Measurements from ENCODE around the gene H1-8.

H1-8 gene

DNA sequence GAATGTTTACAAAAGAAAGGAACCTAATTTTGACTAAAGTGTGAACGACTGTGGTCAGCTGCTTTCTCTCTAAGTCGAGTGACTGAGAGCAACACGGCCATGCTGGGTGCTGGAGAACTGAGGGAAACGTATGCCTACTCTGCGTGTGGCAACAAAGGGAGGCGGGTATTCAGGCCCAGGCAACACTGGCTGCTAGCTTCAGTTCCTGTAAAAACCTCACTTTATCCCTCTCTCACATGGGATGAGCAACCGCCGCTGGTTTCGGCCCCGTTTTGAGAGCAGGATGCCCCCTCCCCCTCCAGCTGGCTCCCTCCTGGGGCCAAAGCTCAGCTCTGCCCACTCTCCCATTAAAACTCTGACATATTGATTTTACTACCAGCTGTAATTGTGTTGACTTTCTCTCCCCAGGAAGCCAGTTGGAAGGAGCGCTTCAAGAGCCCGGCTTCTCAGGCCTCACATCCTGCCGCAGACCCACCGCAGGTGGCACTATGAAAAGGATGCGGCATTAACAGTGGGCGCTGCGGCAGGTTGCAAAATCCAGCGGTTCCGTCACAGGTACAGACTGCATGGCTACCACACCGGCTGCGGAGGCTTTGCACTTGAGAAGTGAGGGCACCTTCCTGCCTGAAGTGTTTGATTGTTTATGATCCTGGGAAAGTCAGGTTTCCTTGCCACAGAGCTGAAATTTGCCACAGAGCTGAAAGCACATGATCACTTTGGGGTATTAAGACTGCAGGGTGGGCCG lies 50.8 kb downstream of the H1-8 start:
- H3K27me3 ChIP-seq: no peaks in the 10 kb centered on the region
- no peak for DNase-seq
- H3K4me3 ChIP-seq (ENCODE audit: low read depth, low read length): no peak overlapping the region
- TF ChIP-seq, protein P1, sequence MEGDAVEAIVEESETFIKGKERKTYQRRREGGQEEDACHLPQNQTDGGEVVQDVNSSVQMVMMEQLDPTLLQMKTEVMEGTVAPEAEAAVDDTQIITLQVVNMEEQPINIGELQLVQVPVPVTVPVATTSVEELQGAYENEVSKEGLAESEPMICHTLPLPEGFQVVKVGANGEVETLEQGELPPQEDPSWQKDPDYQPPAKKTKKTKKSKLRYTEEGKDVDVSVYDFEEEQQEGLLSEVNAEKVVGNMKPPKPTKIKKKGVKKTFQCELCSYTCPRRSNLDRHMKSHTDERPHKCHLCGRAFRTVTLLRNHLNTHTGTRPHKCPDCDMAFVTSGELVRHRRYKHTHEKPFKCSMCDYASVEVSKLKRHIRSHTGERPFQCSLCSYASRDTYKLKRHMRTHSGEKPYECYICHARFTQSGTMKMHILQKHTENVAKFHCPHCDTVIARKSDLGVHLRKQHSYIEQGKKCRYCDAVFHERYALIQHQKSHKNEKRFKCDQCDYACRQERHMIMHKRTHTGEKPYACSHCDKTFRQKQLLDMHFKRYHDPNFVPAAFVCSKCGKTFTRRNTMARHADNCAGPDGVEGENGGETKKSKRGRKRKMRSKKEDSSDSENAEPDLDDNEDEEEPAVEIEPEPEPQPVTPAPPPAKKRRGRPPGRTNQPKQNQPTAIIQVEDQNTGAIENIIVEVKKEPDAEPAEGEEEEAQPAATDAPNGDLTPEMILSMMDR (IDR thresholded peaks at IDR 0.05; ENCODE audit: low read depth, low read length): no peak
- peaks cover 41% of the 10 kb centered on the region for H3K4me1 ChIP-seq
- no peaks in the 10 kb centered on the region; the same call in none of the 2 replicates for H3K36me3 ChIP-seq
- H3K9me3 ChIP-seq: no peaks in the 10 kb centered on the region

DNA sequence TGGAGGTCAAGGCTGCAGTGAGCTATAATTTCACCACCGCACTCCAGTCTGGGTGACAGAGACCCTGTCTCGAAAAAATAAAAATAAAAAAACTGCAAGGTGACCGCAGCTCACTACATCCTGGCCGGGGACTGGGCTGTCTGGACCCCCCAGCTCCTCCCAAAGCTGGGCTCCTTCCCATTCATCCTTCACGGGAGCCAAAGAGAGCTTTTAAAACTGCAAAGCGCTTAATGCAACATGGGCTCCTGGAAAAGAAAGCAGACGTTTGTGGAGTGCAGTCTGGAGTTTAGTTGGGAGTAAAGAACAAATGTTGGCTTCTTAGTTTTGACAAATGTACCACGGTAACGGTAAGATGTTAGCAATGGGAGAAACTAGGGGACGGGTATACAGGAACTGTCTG lies 51.4 kb downstream of the H1-8 start:
- no peak for DNase-seq
- Histone ChIP-seq H3K4me1 (peaks cover 45% of the 10 kb centered on the region), H3K36me3 (no peaks in the 10 kb centered on the region; the same call in none of the 2 replicates), H3K9me3 (no peaks in the 10 kb centered on the region), H3K4me3 (ENCODE audit: low read depth, low read length) (no peak overlapping the region), H3K27me3 (no peaks in the 10 kb centered on the region)
- TF ChIP-seq, protein P1 (IDR thresholded peaks at IDR 0.05; ENCODE audit: low read depth, low read length): no peak

DNA sequence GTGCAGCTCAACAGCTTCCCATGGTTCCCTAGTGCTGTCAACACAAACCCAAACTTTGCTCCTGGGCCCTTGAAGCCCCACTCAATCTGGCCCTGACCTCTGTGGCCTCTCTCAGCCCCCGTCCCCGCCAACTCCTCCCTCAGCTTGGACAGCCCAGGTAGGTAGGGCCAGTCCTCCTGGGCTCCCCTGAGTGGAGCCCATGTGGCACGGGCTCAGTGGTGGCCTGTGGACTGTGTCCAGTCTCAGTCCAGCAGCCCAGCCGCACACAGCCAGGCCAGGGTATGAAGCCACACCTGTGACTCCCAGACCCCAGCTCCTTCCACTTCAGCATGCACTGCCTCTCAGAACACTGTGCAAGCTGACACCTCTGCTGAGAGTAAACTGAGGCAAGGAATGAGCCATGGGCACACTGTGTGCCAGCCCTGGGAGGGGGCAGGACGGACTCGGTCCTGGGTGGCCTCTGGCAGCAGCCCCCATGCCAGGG lies 52.0 kb downstream of the H1-8 start:
- TF ChIP-seq, protein P1 (IDR thresholded peaks at IDR 0.05; ENCODE audit: low read depth, low read length): no peak
- DNase-seq: no peak
- Histone ChIP-seq H3K4me3 (ENCODE audit: low read depth, low read length) (no peak overlapping the region), H3K9me3 (no peaks in the 10 kb centered on the region), H3K36me3 (no peaks in the 10 kb centered on the region; the same call in none of the 2 replicates), H3K4me1 (peaks cover 48% of the 10 kb centered on the region), H3K27me3 (no peaks in the 10 kb centered on the region)

DNA sequence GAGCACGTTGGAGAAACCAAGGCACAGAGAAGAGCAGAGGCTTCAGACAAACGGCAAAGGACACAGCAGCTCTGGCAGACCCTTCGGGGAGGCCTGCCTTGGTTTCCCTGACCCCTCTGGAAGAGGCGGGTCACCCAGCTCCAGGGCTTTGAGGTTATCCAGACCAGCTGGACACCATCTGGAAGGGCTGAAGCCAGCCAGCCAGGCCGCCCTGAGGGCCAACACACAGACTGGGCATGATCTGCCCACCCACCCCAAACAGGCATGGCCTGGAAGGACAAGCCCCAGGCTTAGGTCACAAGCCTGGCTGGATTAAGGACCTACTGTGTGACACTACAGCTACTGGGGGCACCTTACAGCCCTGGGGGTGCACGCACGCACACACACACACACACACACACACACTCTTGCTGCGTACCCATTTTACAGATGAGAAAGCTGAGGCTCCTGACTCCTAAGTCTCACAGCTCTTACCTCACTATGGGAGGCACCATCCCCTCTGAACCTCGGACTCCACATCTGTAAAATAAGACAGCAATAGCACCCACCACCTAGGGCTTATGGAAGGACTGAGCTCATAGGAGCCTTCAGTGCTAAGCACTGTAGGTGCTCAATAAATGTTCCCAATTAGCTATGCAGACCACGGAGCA lies 52.7 kb downstream of the H1-8 start:
- TF ChIP-seq, protein P1 (IDR thresholded peaks at IDR 0.05; ENCODE audit: low read depth, low read length): no peak
- peaks cover 41% of the 10 kb centered on the region for H3K4me1 ChIP-seq
- H3K36me3 ChIP-seq: no peaks in the 10 kb centered on the region; the same call in none of the 2 replicates
- H3K27me3 ChIP-seq: no peaks in the 10 kb centered on the region
- no peaks in the 10 kb centered on the region for H3K9me3 ChIP-seq
- no peak for DNase-seq
- no peak overlapping the region for H3K4me3 ChIP-seq (ENCODE audit: low read depth, low read length)

DNA sequence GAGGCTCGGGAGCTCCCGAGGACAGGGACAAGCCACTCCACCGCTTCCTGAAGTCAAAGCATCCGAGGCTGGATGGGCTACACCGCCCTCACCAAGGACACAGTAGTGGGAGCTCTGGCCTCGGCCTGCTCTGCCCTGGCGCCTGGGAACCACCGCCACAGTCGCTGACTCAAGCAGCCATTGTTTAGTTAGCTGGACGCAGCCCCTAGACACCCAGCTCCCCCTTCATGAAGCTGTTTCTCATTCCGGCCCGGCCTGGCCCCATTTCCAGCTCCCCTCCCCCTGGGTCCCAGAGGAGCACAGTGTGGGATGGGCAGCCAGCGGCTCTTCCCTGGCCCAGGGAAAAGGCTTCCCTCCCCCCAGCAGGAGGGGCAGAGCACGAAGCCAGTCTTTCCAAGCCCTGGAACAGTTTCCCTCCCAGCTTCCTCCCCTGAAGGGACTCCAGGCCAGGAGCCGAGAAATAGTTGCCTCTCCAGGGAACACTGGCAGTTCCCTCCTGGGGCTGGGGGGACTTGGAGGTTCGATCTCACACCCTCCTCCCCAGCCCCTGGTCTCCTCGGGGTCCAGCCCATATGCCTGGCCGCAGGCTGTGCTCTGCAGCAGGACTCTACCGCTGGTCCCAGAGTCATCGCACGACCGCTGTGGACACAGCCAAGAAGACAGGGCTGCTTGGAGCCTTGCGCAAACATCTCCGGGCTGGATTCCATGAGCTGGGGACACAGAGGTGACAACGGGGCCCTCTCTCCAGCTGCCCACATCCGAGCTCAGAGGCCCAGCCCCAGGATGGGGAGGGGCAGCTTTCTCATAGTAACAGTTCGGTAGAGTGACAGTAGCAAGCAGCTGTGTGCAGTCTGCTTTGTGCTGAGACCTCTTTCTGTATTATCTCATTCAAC lies 53.5 kb downstream of the H1-8 start:
- Histone ChIP-seq H3K9me3 (no peaks in the 10 kb centered on the region), H3K4me1 (peaks cover 41% of the 10 kb centered on the region), H3K36me3 (no peaks in the 10 kb centered on the region; the same call in none of the 2 replicates), H3K4me3 (ENCODE audit: low read depth, low read length) (peak overlapping the region; percentile 19), H3K27me3 (no peaks in the 10 kb centered on the region)
- DNase-seq: peak; percentile 84
- TF ChIP-seq, protein P1 (IDR thresholded peaks at IDR 0.05; ENCODE audit: low read depth, low read length): no peak
